Measurements from ENCODE around the gene IRF7. TPM values are rescaled to one million over a fixed set of nuclear protein-coding genes. Genes with fewer than 3 reads are reported as not detected.

The IRF7 gene
- total and polyA plus RNA-seq, 12 donors, result 4.5 to 48.4 (median 11.4) TPM

- Histone ChIP-seq H3K36me3 (peaks cover 0 to 6% (median 0%) of the 10 kb centered on the region in 9 donors), H3K4me3 (no peak overlapping the region), H3K27ac (no peak overlapping the region), H3K4me1 (peaks cover 0 to 5% (median 0%) of the 10 kb centered on the region in 9 donors), H3K27me3 (peaks cover 0 to 37% (median 24%) of the 10 kb centered on the region in 7 donors), H3K9me3 (no peaks in the 10 kb centered on the region)
- WGBS, 2 donors, result 79 to 81% methylated on average over 15 of the region's 15 CpGs
- DNase-seq (no peak), ATAC-seq (no peak)
- intact Hi-C loops (cut with DNase I), result loop anchor here in 1 of 10 donors (10.0 kb wide), 1 partner anchor 89 kb away; the partner anchor contains the start of genes HRAS and LRRC56
- TF ChIP-seq CTCF (IDR thresholded peaks at IDR 0.05), result no peak
Measured at GRCh38 chr11:623349-623869, 7.7 kb upstream of the IRF7 start.

- Histone ChIP-seq H3K27me3 (peaks cover 0 to 34% (median 24%) of the 10 kb centered on the region in 7 donors), H3K9me3 (no peaks in the 10 kb centered on the region), H3K4me1 (peaks cover 0 to 10% (median 0%) of the 10 kb centered on the region in 9 donors), H3K36me3 (peaks cover 0 to 11% (median 0%) of the 10 kb centered on the region in 9 donors), H3K4me3 (no peak overlapping the region), H3K27ac (no peak overlapping the region)
- intact Hi-C loops (cut with DNase I), result loop anchor here in 1 of 10 donors (10.0 kb wide), 1 partner anchor 87 kb away; the partner anchor contains the start of genes HRAS and LRRC56
- no peak for TF ChIP-seq CTCF (IDR thresholded peaks at IDR 0.05)
- ATAC-seq, result no peak
- 86 to 89% methylated on average over 27 of the region's 27 CpGs for WGBS, 2 donors
- DNase-seq, result no peak
Measured at GRCh38 chr11:621838-622237, 6.1 kb upstream of the IRF7 start.

GRCh38 chr11:620935-621814 lies 5.4 kb upstream of the IRF7 start:
- Histone ChIP-seq H3K36me3 (peaks cover 0 to 11% (median 0%) of the 10 kb centered on the region in 9 donors), H3K27me3 (peaks cover 0 to 29% (median 19%) of the 10 kb centered on the region in 7 donors), H3K27ac (no peak overlapping the region), H3K4me1 (peaks cover 0 to 11% (median 3%) of the 10 kb centered on the region in 9 donors), H3K9me3 (no peaks in the 10 kb centered on the region), H3K4me3 (no peak overlapping the region)
- no peak for TF ChIP-seq CTCF (IDR thresholded peaks at IDR 0.05)
- WGBS, 2 donors, result 72 to 73% methylated on average over 38 to 45 of the region's 45 CpGs
- DNase-seq (peak in 1 of 2 donors; percentile 31), ATAC-seq (no peak)
- intact Hi-C loops (cut with DNase I), result loop anchor here in 1 of 10 donors (10.0 kb wide), 1 partner anchor 86 kb away; the partner anchor contains the start of genes HRAS and LRRC56

- ATAC-seq (no peak), DNase-seq (peak in 1 of 2 donors; percentile 10)
- no peak overlapping the region for H3K4me3 ChIP-seq
- no peaks in the 10 kb centered on the region for H3K9me3 ChIP-seq
- intact Hi-C loops (cut with DNase I), result loop anchor here in 1 of 10 donors (10.0 kb wide), 1 partner anchor 85 kb away; the partner anchor contains the start of genes HRAS and LRRC56
- peaks cover 0 to 16% (median 8%) of the 10 kb centered on the region in 9 donors for H3K4me1 ChIP-seq
- WGBS, 2 donors, result 96 to 97% methylated on average over 13 of the region's 13 CpGs
- H3K27ac ChIP-seq, result no peak overlapping the region
- H3K27me3 ChIP-seq, result peaks cover 0 to 19% (median 11%) of the 10 kb centered on the region in 7 donors
- no peak for TF ChIP-seq CTCF (IDR thresholded peaks at IDR 0.05)
- peaks cover 0 to 11% (median 0%) of the 10 kb centered on the region in 9 donors for H3K36me3 ChIP-seq
Measured at GRCh38 chr11:620201-620600, 4.5 kb upstream of the IRF7 start.
